HCT116 (cell line): ENCODE data around the gene ADAM17. TPM values are rescaled to one million over a fixed set of nuclear protein-coding genes. Genes with fewer than 3 reads are reported as not detected.

Experiments
- ATAC-seq: fragments of 200-7000 bp; cut with Tn5 transposase; 2 replicates; pipeline ENCODE4 v1.9.1; 2020; ENCODE audit warnings: mild to moderate bottlenecking, moderate library complexity
- BruUV-seq: library from RNA; stranded (reverse); fragments of 400-500 nt; replicated peaks from 2 replicates; lab custom pipeline; 2021; lab: Mats Ljungman, UMichigan
- CTCF ChIA-PET: fragments of 300-600 bp; sonication (Branson Sonifier 250); formaldehyde crosslinking; loops from one replicate; lab custom pipeline; 2021; ENCODE audit warnings: antibody characterized with exemption; lab: Charles Lee
- POLR2A ChIA-PET: fragments of 300-600, 350-600 bp; sonication (Branson Sonifier 250); formaldehyde crosslinking; loops from one replicate; lab custom pipeline; 2021; ENCODE audit warnings: antibody characterized with exemption; lab: Charles Lee
- RAD21 ChIA-PET, 2 experiments: fragments of 300-600 bp; sonication (Branson Sonifier 250); formaldehyde crosslinking; loops; one replicate each; lab custom pipeline; 2023; ENCODE audit warnings: low total read pairs in 2 of 2; ENCODE audit not compliant: uncharacterized antibody in 2 of 2, unreplicated experiment in 2 of 2, low non-redundant PET in 1 of 2; lab: Charles Lee
- DNase-seq: peaks from one replicate; pipeline ENCODE4 v3.0.0-alpha.2; 2010; ENCODE audit warnings: low read depth, low spot score
- H2AFZ ChIP-seq: fragments of 200-600 bp; shearing (Covaris generic), sonication (generic); 2 replicates; pipeline ENCODE4 v1.6.1; 2017; ENCODE audit warnings: low read depth, mixed run types, mixed read lengths, antibody characterized with exemption, low read length; ENCODE audit not compliant: poor library complexity, severe bottlenecking
- H3K27ac ChIP-seq: 2 replicates; pipeline ENCODE4 v1.5.1; 2012; ENCODE audit warnings: low read depth, low read length
- H3K27me3 ChIP-seq: fragments of 200-600 bp; sonication (generic); 2 replicates; pipeline ENCODE4 v1.6.1; 2016; ENCODE audit warnings: mixed run types, low read length, mixed read lengths; ENCODE audit not compliant: insufficient read depth
- H3K36me3 ChIP-seq, 2 experiments: fragments of 200-500 bp in 1 of 2; fragments of 200-600 bp in 1 of 2; sonication (Bioruptor generic) in 1 of 2; sonication (generic) in 1 of 2; 2 replicates each; pipeline versions ENCODE4 v1.5.1 to v1.6.1; 2014 to 2016; ENCODE audit warnings: low read length in 2 of 2, inconsistent platforms in 1 of 2, mixed read lengths in 1 of 2, mixed run types in 1 of 2; ENCODE audit not compliant: insufficient read depth in 2 of 2, control insufficient read depth in 1 of 2
- H3K4me1 ChIP-seq, 2 experiments: fragments of 200-600 bp in 1 of 2; sonication (generic) in 1 of 2; 2 replicates each; pipeline versions ENCODE4 v1.5.1 to v1.6.1; 2012 to 2017; ENCODE audit warnings: low read length in 2 of 2, inconsistent platforms in 1 of 2, mild to moderate bottlenecking in 1 of 2, mixed read lengths in 1 of 2, mixed run types in 1 of 2, moderate library complexity in 1 of 2; ENCODE audit not compliant: insufficient read depth in 2 of 2, control insufficient read depth in 1 of 2
- H3K4me2 ChIP-seq: fragments of 200-600 bp; sonication (generic); 2 replicates; pipeline ENCODE4 v1.6.1; 2017; ENCODE audit warnings: mixed run types, low read length, mixed read lengths
- H3K4me3 ChIP-seq, 2 experiments: fragments of 200-600 bp in 1 of 2; sonication (generic) in 1 of 2; replicated peaks in 1 of 2; 2 replicates each; pipeline ENCODE4 v1.5.1; 2011 to 2016; ENCODE audit warnings: low read length in 2 of 2, control low read depth in 1 of 2, low read depth in 1 of 2, mild to moderate bottlenecking in 1 of 2, mixed read lengths in 1 of 2, mixed run types in 1 of 2
- H3K79me2 ChIP-seq: fragments of 200-600 bp; sonication (generic); 2 replicates; pipeline ENCODE4 v1.6.1; 2017; ENCODE audit warnings: mild to moderate bottlenecking, mixed run types, low read length, moderate library complexity, mixed read lengths; ENCODE audit not compliant: insufficient read depth
- H3K9ac ChIP-seq: fragments of 200-600 bp; sonication (generic); 2 replicates; pipeline ENCODE4 v1.6.1; 2016; ENCODE audit warnings: low read length, mixed read lengths
- H3K9me2 ChIP-seq: fragments of 200-600 bp; sonication (generic), shearing (Covaris generic); 2 replicates; pipeline ENCODE4 v1.6.1; 2017; ENCODE audit warnings: mixed run types, mild to moderate bottlenecking, moderate library complexity; ENCODE audit not compliant: insufficient read depth
- H3K9me3 ChIP-seq, 2 experiments: fragments of 200-500 bp in 1 of 2; fragments of 200-600 bp in 1 of 2; sonication (Bioruptor generic) in 1 of 2; sonication (generic) in 1 of 2; 2 replicates each; pipeline ENCODE4 v1.6.1; 2014 to 2017; ENCODE audit warnings: low read length in 2 of 2, mixed read lengths in 2 of 2, inconsistent platforms in 1 of 2, low read depth in 1 of 2, mild to moderate bottlenecking in 1 of 2, mixed run types in 1 of 2, moderate library complexity in 1 of 2; ENCODE audit not compliant: control insufficient read depth in 1 of 2, insufficient read depth in 1 of 2
- H4K20me1 ChIP-seq: fragments of 200-600 bp; sonication (generic), shearing (Covaris generic); 2 replicates; pipeline ENCODE4 v1.6.1; 2017; ENCODE audit warnings: mixed run types, mild to moderate bottlenecking, moderate library complexity; ENCODE audit not compliant: insufficient read depth
- CEBPB ChIP-seq: IDR thresholded peaks from 2 replicates; pipeline ENCODE4 v1.6.1; 2012; ENCODE audit warnings: low read depth
- EGR1 ChIP-seq: IDR thresholded peaks from 2 replicates; pipeline ENCODE4 v1.6.1; 2012; ENCODE audit warnings: low read depth
- ELF1 ChIP-seq: IDR thresholded peaks from 2 replicates; pipeline ENCODE4 v1.6.1; 2012; ENCODE audit warnings: low read depth, borderline replicate concordance
- EZH2 ChIP-seq: fragments of 200-600 bp; sonication (generic); IDR thresholded peaks from 2 replicates; pipeline ENCODE4 v1.6.1; 2017; ENCODE audit warnings: antibody characterized with exemption, mixed run types
- EZH2phosphoT487 ChIP-seq: fragments of 200-600 bp; IDR thresholded peaks from 2 replicates; pipeline ENCODE4 v1.6.1; 2018; ENCODE audit warnings: antibody characterized with exemption, borderline replicate concordance
- JUND ChIP-seq: IDR thresholded peaks from 2 replicates; pipeline ENCODE4 v1.6.1; 2012
- POLR2AphosphoS5 ChIP-seq: IDR thresholded peaks from 2 replicates; pipeline ENCODE4 v1.6.1; 2011; ENCODE audit warnings: mild to moderate bottlenecking, low read depth, low read length, moderate library complexity
- SIN3A ChIP-seq: IDR thresholded peaks from 2 replicates; pipeline ENCODE4 v1.6.1; 2012; ENCODE audit warnings: low read depth
- SP1 ChIP-seq: IDR thresholded peaks from 2 replicates; pipeline ENCODE4 v1.6.1; 2012; ENCODE audit warnings: low read depth
- ZFX ChIP-seq: fragments of 450-650 bp; IDR thresholded peaks from 2 replicates; pipeline ENCODE4 v1.6.1; 2017
- intact Hi-C: fragments of 100-400 bp; cut with micrococcal nuclease; formaldehyde crosslinking; loops from 2 replicates; pipeline ENCODE4 v1.10.0; 2022
- total RNA-seq: library from RNA; stranded (reverse); gene quantifications from one replicate; pipeline ENCODE4 v1.2.1, GENCODE V29; 2021; ENCODE audit not compliant: unreplicated experiment
- TF ChIP-seq, protein P1 (sequence below): IDR thresholded peaks from 2 replicates; pipeline ENCODE4 v1.6.1; 2011; ENCODE audit warnings: mild to moderate bottlenecking, low read length, moderate library complexity; ENCODE audit not compliant: insufficient replicate concordance; ENCODE audit errors: extremely low read depth
- TF ChIP-seq, protein P2 (sequence below): IDR thresholded peaks from 2 replicates; pipeline ENCODE4 v1.6.1; 2012

The ADAM17 gene
- total RNA-seq, 1 experiment from 2014 or later = 39.2 TPM

DNA sequence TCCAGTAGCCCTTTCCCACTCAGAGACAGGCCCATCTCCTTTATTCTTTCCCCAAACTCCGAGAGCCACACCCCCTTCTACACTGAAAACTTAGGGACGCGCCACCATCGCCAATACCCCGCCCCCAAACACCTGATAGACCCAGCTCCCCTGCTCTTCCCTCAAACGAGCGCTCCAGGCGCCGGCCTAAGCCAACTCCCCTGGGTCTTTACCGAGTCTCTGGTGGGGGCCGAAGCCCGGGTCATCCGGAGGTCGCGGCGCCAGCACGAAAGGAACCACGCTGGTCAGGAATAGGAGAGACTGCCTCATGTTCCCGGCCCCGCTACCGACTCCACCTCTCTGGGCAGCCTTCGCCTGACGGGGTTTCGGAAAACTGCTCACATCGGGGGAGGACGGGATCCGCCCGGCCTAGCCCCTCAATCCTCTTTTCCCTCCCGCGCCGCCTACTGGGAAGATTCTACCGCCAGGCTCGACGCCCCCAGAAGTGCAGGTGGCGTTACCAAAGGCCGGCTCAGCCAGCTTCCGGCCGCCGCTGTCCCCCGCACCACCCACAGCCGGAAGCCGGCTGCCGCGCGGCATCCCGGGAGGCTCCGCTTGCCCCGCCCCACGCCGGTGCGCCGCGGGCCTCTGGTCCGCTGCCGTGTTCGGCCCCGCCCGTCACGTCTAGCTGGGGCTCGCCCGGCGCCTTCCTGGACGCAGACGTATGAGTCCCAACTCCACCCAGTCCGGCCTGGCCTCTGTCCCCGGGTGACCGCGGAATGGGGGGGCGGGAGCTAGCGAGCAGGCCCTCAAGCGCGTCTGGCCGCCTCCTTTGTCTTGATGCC lies at the start of gene ADAM17 (continued):
- TF ChIP-seq, protein P1, sequence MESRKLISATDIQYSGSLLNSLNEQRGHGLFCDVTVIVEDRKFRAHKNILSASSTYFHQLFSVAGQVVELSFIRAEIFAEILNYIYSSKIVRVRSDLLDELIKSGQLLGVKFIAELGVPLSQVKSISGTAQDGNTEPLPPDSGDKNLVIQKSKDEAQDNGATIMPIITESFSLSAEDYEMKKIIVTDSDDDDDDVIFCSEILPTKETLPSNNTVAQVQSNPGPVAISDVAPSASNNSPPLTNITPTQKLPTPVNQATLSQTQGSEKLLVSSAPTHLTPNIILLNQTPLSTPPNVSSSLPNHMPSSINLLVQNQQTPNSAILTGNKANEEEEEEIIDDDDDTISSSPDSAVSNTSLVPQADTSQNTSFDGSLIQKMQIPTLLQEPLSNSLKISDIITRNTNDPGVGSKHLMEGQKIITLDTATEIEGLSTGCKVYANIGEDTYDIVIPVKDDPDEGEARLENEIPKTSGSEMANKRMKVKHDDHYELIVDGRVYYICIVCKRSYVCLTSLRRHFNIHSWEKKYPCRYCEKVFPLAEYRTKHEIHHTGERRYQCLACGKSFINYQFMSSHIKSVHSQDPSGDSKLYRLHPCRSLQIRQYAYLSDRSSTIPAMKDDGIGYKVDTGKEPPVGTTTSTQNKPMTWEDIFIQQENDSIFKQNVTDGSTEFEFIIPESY = no peak
- peak; percentile 64; the same call in 1 of the 2 replicates for TF ChIP-seq ELF1
- TF ChIP-seq POLR2AphosphoS5 = peak; percentile 93
- TF ChIP-seq EZH2phosphoT487 = no peak
- TF ChIP-seq SP1 = peak; percentile 69; the same call in 1 of the 2 replicates
- peak; percentile 80 for TF ChIP-seq EGR1
- TF ChIP-seq ZFX = peak; percentile 88; the same call in 1 of the 2 replicates

DNA sequence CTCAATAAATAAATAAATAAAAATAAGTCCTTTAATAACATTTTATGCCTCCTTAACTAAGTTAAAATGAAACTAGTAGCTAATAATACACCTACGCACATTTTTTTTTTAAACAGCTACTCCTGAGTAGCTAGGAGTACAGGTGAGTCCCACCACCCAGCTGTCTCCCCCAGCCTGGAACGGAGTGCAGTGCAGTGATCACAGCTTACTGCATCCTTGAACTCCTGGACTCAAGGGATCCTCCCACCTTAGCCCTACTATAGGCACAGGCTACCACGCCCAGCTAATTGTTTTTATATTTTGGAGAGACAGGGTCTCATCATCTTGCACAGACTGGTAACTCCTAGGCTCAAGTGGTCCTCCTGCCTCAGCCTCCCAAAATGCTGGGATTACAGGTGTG lies 46.8 kb upstream of the ADAM17 start:
- Histone ChIP-seq H4K20me1 (peaks cover 2% of the 10 kb centered on the region; the same call in 1 of the 2 replicates), H3K4me1 (peaks cover 4 to 17% of the 10 kb centered on the region in 2 experiments), H3K9me2 (no peaks in the 10 kb centered on the region), H3K79me2 (peaks cover 99% of the 10 kb centered on the region), H3K4me2 (no peak overlapping the region), H3K9ac (no peak overlapping the region), H3K27ac (no peak overlapping the region), H3K9me3 (peaks cover 8 to 10% of the 10 kb centered on the region in 2 experiments; a peak in 3 of 4 replicates), H3K36me3 (peaks cover 0 to 32% of the 10 kb centered on the region in 2 experiments; a peak in 2 of 4 replicates), H3K4me3 (no peak overlapping the region), H3K27me3 (no peaks in the 10 kb centered on the region), H2AFZ (no peak overlapping the region)
- TF ChIP-seq ELF1 (no peak), POLR2AphosphoS5 (no peak), SIN3A (no peak), EZH2 (no peak), CEBPB (no peak), EGR1 (no peak), SP1 (no peak), JUND (no peak)
- TF ChIP-seq, protein P2, sequence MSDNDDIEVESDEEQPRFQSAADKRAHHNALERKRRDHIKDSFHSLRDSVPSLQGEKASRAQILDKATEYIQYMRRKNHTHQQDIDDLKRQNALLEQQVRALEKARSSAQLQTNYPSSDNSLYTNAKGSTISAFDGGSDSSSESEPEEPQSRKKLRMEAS = no peak
- no peak for ATAC-seq
- no peak for DNase-seq
- CTCF ChIA-PET = no interaction called here
- intact Hi-C loops = no loop called here
- no TSS peak for BruUV-seq
- RAD21 ChIA-PET = no interaction called here
- POLR2A ChIA-PET = interaction anchor here (1.4 kb wide), 1 partner anchor 29 kb away, joined by 4 read pairs; the partner anchor contains the start of gene YWHAQ
